ENCODE measurements around the gene WDPCP.
"Not testable (repeated sequence)": the region's sequence is repeated elsewhere in the genome, so short reads cannot be mapped to it uniquely, and the experiment has no call there.

WDPCP gene, protein sequence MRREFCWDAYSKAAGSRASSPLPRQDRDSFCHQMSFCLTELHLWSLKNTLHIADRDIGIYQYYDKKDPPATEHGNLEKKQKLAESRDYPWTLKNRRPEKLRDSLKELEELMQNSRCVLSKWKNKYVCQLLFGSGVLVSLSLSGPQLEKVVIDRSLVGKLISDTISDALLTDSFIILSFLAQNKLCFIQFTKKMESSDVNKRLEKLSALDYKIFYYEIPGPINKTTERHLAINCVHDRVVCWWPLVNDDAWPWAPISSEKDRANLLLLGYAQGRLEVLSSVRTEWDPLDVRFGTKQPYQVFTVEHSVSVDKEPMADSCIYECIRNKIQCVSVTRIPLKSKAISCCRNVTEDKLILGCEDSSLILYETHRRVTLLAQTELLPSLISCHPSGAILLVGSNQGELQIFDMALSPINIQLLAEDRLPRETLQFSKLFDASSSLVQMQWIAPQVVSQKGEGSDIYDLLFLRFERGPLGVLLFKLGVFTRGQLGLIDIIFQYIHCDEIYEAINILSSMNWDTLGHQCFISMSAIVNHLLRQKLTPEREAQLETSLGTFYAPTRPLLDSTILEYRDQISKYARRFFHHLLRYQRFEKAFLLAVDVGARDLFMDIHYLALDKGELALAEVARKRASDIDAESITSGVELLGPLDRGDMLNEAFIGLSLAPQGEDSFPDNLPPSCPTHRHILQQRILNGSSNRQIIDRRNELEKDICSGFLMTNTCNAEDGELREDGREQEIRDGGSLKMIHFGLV

GRCh38 chr2:63588385-63589147 lies at the start of gene WDPCP, which contains the start of gene MDH1:
Gene WDPCP (minus strand): TSS chr2:63588477. CDS start chr2:63588271, 206 bp downstream.
Gene MDH1 (plus strand): TSS chr2:63588963. CDS start chr2:63589044, 81 bp downstream.
- peak; percentile 97 to 99 (median 99) for DNase-seq

GRCh38 chr2:63632382-63632781 lies 44.1 kb upstream of the WDPCP start:
- no peak for DNase-seq

GRCh38 chr2:63631501-63631900 lies 43.2 kb upstream of the WDPCP start:
- DNase-seq, result no peak

GRCh38 chr2:63628403-63628942 lies 40.2 kb upstream of the WDPCP start:
- no peak for DNase-seq

GRCh38 chr2:63627866-63628265 lies 39.6 kb upstream of the WDPCP start:
- DNase-seq, result no peak

GRCh38 chr2:63623763-63624162 lies 35.5 kb upstream of the WDPCP start:
- DNase-seq, result not testable (repeated sequence)

GRCh38 chr2:63622751-63623150 lies 34.5 kb upstream of the WDPCP start:
- no peak for DNase-seq

- DNase-seq, result no peak
These were observed 31.1 kb upstream of the WDPCP start for GRCh38 chr2:63619328-63619727.

- DNase-seq, result no peak
These were observed 29.1 kb upstream of the WDPCP start for GRCh38 chr2:63617366-63617765.

- no peak for DNase-seq
These were observed 27.0 kb upstream of the WDPCP start for GRCh38 chr2:63614983-63615945.

DNA sequence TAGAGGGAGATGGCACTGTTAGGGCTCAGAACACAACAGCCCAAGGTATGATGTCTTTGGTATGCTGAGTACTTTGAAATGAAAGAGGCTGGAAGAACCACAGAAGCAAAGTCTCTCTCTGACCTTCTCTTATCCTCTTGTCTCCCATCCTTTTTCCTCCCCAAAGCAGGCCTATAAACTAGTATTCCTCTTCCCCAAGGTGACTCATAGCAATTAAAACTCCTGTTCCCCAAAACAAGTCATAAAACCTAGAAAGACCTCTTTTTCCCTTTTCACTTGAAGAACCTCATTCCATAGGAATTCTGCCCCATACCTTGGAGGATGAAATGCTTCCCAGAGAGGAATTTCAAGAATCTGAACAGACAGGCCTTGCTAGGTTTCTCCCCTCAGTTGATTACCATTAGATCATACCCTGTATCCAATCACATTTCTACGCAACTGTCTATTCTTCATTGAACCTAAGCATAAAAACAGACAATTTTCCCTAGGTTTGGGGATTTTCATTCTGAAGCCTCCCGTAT lies 26.2 kb upstream of the WDPCP start:
- no peak for DNase-seq

DNA sequence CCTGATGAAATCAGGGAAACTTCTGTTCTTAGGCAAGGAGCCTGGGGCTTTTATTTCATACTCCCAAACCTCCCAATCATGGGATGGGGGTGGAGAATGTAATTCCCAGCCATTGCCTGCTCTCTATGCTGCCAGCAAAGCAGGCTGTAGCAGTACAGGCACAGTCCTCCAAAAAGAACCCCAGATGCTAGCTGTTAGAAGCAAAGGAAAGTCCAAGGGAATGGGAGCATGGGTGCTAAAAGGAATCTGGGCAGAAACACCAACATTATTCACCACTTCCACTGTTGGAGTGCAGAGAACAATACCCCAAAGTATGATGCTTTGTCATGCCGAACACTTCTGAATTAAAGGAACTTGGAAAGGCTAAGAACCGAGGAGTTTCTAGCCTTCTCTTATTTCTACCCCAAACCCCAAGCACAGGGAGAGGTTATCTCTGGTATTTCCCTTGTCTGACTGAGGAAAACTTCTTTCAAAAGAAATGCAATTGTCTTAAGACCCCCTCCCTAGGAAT lies 25.2 kb upstream of the WDPCP start:
- peak; percentile 35 to 54 (median 40) for DNase-seq

DNA sequence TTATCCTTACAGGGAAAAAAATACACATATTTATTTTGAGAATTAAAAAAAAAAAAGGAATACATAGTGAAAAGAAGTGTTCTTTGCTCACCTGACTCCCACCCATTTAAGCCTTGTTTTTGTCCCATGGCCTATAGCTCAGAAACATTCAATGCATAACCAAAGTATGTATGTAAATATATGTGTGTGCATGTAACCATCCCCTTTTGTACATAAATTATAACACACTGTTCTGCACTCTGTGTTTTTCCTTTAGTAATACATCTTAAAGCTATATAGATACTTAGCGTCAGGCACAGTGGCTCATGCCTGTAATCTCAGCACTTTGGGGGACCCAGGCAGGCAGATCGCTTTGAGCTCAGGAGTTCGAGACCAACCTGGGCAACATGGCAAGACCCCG lies 22.2 kb upstream of the WDPCP start:
- DNase-seq, result no peak

DNA sequence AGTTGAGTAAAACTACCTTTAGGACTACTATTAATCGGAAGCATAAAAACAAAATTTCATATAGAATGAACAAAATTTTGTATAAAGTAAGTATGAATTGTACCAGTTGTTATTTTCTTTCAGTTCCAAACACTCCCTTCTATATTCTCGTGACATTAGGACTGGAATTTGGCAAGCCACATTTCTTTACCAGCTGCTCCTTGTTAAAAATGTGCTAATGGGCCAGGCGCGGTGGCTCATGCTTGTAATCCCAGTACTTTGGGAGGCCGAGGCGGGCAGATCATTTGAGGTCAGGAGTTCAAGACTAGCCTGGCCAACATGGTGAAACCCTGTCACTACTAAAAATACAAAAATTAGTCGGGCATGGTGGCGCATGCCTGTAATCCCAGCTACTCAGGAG lies 20.6 kb upstream of the WDPCP start:
- DNase-seq, result not testable (repeated sequence)

GRCh38 chr2:63604666-63605065 lies 16.4 kb upstream of the WDPCP start:
- DNase-seq, result no peak

DNA sequence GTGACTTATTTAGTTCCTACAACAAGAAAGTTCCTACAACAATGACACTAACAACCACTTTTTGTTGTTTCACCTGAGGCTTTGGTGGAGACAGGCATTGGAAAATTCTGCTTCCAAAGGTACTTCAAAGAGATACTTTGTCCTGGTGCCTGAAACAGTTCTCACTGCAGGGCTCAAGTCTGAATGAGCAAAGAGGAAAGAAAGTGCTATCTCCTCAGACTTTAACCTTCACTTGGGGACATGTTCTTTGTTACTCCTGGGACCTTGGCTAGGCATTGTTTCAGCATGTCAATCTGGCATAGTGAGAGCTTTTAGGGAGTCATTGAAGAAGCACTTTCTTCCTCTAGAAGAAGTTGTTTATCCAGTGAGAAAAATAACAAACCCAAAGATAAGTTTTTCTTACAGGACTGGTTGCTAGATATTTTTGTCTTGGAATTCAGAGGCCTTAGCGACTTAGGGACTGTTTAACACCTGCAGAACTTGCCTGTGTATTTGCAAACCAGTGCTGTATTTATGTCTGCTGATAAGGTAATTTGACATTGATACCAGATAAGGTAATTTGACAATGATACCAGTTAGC lies 12.7 kb upstream of the WDPCP start:
- DNase-seq, result no peak

DNA sequence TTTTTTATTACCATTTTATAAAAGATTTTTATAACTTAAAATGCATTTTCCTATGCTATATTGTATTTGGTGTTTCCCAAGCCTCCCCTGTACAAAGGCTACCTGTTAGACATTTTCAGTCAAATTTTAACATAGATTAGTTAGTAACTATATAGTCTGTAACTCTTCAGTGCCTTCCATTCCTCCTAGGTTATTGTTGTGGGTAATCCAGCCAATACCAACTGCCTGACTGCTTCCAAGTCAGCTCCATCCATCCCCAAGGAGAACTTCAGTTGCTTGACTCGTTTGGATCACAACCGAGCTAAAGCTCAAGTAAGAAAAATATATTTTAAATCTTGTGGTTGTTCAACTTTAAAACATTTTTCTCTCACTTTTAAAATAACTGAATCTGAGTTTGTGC lies 10.7 kb upstream of the WDPCP start:
- no peak for DNase-seq

- peak; percentile 75 to 86 (median 82) for DNase-seq
These were observed 8.2 kb upstream of the WDPCP start for GRCh38 chr2:63596401-63596883.

DNA sequence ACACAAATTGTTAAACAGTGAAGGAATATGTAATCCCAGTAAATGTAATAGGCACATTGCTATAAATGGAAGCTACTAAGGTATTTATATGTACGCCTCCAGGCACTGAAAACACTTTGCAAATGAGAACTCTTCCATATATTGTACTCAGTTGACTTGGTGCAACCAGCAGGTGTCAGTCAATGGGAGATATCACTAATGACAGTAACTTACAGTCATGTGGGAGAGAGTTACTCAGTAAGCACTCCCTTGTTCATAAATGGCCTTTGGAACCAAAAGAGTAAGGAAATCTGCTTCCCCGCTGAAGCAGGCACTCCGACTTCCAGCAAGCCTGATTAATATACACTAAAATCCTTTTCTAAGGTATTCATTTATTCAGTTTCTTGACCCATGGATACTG lies 6.4 kb upstream of the WDPCP start:
- no peak for DNase-seq

DNA sequence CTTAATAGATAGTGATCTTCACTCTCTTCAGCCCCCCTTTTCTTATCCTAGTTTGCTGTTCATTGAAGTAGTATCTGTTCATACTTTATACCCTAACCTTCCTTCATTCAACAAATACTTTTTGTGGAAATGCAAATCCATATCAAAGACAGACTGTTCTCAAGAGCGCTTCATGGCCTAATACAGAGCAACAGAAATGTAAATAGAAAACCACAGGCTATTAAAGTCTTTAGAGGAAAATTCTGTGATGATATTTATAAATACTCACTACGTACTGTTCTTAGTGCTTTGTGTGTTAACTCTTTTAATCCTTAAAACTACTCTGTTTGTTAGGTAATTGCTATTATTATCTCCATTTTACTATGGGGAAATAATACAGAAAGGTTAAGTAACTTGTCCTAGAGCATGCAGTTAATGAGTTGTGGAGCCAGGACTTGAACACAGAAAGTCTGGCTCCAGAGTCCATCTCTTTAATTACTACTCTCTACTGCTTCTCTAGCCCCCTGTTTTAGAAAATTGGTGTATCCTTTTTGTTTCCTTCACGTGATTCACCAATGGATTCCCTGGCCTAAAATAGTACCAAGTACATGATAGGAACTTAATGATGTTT lies 3.4 kb upstream of the WDPCP start:
- no peak for DNase-seq
